Measurements from ENCODE around the gene HTT.
A peak's percentile ranks its signal among the peaks of the same experiment; 100 is the strongest.

HTT gene

DNA sequence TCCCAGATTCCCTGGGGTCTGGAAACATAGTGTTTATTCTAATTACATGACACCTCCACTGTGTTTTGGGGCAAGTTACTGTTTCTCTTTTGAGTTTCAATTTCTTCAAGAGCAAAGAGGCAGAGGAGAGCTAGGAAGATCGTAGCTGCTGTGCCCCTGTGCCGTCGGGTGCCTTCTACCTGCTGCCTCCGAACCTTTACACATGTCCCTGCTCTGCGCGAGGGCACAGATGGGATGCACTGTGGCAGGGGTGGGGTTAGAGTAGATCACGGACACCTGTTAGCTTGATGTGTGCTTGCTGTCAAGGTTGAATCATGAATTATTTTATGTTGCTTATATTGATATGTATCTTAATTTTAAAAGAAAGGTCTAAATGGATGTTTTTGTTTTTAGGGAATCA is 103.4 kb downstream of the HTT start:
- no peak for DNase-seq

DNA sequence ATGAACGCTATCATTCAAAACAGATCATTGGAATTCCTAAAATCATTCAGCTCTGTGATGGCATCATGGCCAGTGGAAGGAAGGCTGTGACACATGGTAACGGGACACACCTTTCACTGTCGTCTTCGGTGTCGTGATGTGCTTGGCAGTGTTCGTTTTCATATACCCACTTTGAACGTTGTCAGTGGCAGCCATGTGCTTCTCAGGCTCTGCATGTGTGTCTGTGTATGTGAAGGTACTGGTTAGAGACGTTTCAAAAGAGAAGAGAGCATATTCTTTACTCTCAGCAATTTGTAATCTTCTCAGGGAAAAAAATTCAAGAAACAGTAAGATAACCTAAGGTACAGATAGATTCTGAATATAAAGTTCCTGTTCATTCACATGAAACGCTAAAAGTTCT is 103.9 kb downstream of the HTT start:
- no peak for DNase-seq

DNA sequence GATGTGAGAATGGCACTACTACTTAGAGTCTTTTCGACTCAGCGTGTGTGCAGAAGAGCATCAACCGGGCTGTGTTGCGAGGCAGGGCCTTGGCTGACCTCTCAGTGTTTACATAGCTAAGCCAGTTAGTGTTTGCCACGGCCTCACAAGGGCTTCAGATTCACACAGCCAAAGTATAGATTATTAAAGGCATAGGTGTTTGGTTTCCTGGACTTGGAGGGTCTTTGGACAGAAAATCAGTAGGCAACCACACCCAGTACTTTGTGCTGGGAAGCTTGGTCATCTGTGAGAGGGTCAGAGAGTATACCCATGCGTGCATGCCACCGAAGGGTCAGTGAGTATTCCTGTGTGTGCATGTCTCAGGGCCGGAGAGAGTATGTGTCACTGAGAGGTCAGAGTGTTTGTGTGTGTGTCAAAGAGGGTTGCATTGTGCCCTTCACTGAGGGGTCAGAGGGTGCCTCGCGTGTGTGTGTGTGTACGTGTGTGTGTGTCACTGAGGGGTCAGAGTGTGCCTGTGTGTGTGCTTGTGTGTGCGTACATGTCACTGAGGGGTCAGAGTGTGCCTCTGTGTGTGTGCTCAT is 104.7 kb downstream of the HTT start:
- no peak for DNase-seq

DNA sequence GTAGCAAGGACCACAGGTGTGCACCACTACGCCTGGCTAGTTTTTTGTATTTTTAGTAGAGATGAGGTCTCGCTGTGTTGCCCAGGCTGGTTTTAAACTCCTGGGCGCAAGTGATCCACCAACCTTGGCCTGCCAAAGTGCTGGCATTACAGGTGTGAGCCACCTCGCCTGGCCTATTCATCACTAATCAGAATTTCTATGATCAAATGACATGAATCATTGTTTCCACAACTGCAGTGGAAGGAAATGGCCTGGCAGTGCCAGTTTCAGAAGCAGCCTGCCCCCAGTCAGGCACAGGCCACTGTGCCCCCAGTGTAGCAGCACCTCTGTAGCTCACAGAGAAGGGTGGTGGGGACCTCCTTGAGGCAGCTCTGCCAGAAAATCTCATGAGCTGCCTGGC is 108.5 kb downstream of the HTT start:
- DNase-seq, result no peak

DNA sequence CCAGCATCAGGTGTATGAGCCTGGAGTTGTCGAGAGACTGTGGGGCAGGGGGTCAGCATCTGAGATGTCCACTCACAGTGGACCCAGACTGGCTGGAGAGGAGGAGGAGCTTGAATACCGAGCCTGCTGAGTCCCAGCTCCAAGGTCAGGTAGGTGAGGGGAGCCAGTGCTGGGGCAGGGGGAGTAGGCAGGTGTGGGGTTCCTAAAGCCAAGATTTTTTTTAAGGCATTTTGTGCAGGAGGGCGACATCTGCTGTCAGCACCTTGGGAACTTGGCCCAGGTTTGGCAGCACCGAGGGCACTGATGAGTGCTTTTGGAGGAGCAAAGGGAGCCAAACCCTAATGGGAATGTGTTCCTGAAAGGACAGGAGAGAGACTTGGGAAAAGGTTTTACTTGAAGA is 110.2 kb downstream of the HTT start:
- DNase-seq, result no peak

DNA sequence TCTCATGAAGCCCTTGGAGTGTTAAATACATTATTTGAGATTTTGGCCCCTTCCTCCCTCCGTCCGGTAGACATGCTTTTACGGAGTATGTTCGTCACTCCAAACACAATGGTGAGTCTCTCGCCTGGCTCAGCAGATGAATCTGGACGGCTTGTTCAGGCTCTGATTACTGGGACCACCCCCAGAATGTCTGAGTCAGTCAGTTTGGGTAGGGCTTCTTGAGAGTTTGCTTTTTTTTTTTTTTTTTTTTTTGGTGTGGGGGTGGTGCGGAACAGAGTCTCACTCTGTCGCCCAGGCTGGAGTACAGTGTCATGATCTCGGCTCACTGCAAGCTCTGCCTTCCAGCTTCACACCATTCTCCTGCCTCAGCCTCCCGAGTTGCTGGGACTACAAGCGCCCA is 112.1 kb downstream of the HTT start:
- no peak for DNase-seq

DNA sequence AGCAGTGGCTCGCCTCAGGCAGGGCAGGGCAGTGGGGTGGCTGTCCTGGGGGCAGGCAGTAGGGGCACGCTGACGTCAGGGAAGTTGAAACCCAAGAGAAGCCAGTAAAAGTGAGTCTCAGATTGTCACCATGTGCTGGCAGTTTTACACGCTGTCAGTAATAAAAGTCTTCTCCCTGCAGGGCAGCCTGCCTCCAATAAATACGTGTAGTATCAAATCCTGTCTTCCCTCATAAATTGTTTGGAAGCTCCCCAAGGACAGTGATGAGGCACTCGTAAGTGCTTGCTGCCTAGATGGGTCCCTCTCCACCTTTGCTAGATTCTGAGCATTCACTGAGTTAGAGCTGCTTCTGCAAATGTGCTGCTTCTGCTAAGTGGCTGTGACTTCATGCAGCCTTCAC is 113.6 kb downstream of the HTT start:
- no peak for DNase-seq

DNA sequence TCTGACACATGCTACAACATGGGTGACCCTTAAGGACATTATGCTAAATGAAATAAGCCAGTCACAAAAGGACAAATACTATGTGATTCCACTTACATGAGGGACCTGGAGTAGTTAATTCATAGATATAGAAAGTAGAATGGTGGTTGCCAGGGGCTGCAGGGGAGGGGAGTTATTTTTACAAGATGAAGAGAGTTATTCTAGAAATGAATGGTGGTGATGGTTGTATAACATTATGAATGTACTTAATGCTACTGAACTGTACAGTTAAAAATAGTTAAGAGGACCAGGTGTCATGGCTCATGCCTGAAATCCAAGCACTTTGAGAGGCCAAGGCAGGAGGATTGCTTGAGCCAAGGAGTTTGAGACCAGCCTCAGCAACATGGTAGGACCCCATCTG is 115.0 kb downstream of the HTT start:
- DNase-seq, result no peak

DNA sequence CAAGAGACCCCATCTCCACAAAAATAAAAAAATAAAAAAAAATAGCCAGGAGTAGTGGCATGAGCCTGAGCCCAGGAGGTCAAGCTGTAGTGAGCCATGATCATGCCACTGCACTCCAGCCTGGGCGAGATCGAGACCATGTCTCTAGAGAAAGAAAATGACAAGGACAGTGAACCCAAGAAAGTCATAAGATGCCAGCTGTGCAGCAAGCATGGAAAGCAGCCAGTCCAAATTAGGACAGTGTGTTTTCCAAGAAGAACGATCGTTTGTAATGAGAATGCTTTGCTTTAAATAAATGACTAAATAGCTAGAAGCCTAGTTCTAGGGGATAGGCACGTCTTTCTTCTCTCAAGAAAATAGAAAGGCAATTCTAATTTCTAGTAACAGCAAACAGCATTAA is 116.1 kb downstream of the HTT start:
- no peak for DNase-seq

DNA sequence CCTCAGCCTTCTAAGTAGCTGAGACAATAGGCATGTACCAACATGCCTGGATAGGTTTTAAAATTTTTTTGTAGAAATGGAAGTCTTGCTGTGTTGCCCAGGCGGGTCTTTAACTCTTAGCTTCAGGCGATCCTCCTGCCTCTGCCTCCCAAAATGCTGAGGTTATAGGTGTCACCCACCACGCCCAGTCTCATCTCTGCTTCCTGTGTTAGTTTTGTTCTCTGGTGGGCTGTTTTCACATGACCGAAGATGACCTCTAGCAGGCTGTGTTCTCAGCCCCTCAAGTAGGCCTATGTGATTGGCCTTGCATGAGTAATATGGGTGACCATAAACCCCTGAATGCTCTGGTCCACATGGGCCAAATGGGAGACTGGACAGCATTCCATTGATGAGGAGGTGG is 117.7 kb downstream of the HTT start:
- DNase-seq, result no peak

DNA sequence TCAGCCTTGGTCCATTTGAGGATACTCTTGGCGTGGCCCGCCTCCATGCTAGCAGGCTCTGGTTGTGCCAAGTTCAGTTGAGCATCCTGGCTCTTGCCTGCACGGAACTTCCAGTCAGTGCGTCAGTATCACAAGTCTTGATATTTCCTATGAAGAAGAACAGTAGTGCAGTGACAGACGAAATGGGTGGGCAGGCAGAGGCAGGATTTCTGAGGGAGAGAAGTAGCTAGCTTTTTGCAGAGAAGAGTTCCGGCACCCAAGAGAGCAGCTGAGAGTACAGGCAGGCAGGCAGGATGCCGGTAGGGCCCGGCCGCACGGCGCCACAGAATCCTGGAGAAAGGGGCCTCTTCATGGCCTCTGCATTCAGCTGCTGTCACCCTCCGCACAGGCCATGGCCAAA is 118.3 kb downstream of the HTT start:
- no peak for DNase-seq

DNA sequence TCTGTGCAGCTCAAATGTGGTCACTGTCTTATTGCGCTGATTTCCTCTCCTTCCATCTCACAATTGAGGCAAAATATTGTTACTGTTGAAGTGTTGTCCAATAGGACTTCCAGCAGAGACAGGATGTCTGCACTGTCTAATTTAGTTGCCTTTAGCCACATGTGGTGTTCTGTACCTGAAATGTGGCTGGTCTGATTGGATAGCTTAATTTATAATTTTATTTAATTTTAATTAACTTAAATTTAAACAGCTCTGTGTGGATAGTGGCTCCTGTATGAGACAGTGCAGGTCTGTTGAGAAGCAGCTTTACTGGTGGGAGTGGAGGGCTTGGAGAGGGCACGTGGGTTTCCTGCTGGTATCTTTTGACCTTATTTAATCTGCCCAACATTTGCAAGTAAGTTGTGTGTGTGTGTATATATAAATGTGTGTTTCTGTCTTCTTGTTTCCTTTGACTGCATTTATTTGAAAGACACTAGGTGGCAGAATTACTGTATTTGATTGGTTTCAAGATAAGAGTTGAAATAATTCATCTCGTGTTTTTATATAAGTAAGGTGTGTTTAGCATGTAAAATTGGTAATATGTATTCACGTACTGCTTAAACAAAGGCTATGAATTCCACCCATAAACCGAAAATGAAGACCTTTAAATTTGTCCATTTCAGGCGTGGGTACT is 119.2 kb downstream of the HTT start:
- DNase-seq, result no peak

DNA sequence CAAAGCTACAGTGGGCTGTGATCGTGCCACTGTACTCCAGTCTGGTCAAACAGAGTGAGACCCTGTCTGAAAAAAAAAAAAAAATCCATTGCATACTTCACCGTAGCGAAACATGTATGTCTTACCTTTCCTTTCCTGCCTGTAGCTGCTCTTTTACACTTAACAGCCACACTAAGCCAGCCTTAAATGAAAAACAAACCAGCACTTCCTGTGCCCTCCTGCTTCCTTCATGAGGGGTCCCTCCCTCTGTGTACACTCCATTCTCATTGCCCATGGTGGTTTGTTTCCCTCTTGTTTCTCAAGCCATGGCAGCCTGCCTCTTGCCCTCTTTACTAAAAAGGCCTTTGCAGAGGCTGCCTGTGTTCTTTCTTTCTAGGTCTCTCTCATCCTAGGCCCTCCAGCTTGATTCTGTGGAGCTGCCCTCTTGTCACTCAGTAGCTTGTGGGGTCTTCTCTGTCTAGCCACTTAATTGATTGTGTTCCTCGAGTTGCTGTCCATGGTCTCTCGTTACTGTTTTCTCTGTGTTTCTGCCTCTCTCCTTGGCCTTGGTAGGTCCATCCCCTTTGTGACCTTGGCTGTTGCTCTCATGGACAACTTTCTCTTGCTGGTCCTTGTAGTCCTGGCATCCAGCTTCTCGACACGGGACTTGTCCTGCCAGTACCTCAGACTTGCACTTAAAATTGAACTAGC is 122.3 kb downstream of the HTT start:
- DNase-seq, result no peak

DNA sequence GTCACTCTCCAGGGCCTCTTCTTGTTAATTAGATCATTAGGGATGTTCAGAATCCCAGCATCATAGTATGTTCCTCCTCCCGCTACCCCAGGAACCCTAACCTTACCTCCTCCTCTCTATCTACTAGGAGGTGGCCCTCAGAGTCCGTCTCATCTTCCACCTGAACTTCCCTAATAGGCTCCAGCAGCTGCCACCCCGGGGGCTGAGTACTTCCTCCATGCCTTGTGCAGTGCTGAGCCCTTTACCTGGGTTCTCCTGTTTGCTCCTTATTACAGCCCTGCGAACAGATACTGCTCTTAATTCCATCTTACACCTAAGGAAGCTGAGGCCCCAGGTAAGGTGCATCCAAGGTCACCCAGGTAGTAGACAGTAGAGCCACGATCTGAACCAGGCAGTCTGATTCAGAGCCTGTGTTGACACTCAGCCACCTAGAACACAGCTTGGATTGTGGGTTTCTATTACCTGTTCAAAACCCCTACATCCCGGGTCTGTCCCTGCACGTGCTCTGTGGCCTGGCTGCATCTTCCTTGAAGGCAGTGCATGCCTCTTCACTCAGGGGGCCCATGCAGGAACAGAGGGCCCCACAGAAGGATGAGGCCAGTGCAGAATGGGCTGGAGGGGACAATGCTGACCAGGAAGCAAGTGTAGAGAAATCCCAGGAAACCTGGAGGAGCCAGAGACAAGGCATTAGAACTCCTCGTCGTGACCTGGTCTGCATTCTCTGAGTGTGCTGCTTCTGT is 123.1 kb downstream of the HTT start:
- no peak for DNase-seq

DNA sequence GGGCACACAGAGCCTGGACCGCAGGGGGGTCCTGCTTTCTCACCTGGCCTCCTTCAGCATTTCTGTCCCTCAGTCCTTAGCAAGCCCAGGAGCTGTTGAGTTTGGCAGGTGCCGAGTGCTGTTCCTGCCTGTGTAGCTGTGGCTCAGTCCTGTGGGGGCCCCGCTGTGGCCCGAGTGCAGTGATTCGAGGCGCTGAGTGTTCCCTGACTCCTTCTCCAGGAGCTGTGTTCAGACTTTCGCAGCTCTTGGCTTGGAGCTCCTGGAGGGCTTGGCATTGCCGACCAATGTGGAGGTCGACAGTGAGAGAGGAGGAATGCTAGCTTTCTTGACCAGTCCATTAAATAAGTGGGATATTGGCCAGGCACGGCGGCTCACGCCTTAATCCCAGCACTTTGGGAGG is 124.4 kb downstream of the HTT start:
- no peak for DNase-seq

DNA sequence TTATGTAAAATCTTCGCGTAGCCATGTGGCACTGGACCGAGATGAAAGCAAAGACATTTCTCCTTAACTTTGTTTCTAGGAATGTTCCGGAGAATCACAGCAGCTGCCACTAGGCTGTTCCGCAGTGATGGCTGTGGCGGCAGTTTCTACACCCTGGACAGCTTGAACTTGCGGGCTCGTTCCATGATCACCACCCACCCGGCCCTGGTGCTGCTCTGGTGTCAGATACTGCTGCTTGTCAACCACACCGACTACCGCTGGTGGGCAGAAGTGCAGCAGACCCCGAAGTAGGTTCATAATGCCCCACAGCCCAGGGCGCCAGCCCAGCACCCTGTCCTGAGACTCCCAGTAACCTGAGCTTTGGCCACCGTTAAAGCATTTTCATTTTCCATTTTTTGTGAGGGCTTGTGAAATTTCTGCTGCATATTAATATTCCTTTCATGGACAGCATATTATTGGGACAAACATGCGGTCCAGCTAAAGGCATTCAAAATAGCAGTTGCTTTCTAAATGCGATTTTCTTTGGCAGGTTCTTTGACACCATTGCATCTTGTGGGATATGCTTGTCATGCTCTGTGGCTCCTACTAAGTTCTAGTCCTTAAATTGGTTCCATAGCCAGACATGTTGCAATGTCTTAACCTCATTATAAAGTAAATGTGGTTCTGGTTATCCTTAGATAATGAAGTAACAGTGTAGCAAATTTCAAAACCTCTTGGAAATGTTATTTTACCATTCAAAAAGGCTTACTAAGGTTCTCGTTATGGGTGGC is 125.4 kb downstream of the HTT start:
- no peak for DNase-seq

DNA sequence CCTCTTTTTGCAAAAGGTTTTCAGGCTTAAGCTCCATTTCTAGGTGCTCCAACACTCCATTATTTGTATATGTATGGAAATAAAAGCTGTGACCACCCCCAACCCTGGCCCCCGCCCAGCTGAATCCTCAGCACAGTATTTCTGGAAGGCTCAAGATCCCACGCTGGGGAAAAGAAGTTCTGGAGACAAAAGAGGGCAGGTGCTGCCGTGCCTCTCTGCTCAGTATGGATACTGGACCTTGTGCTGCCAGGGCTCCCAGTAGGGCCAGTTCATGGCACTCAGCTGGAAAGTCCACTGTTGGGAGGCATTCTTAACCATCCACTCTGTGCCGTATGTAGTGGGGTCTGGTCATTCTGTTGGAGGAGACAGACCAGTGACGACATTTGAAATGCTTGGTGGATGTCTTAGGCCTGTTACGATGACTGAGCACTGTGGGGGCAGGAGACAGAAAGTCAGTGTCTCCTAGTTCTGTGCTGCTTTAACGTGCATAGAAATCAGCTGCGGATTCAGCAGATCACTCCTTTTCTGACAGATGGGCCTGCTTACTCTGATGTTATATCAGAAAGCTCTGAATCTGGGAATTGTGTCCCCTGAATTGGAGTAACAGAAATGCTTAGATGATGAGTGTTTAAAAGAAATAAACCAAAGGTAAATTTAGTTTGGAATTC is 126.1 kb downstream of the HTT start:
- DNase-seq, result no peak

DNA sequence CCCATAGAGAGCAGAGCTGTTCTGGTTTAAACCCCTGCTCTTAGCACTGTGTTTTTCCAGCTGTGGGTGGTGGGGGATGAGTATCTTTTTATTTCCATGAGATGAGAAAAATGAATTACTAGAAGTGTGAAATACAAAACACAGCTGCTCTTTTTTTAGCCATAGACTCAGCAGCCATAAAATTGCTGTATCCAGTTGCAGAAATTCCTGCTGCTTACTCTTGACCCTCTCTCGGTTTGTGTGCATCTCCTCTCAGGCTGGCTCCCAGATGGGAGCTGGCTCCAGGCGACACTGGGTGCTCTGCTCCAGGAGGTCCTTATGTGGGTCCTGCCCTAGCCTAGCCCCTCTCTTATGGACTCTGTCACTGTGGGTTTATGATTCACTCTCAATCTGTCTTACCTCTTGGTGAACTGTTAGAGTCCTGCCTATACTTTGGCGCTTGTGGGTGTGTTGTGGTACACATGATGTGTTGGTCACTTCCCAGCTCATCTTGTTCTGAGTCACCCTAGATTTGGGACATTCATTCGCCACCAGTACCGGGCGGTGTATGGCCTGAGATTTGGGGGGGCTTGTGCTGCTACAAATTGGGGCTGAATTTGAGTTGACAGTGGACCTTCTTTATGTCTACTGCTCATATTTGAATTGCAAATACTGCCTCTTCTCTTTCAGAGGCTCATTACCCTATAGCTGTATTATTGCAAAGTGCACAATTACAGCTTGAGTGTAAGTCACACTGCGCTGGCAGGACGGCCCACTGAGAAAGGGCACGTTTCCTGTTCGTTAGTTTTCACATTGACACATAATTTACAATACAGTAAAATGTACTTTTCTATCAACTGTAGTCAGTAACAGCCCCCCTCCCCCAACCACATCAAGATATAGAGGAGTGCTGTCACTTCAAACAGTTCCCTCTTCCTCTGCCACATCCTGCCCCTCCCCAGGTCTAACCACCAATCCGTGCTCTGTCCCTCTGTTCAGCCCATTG is 127.5 kb downstream of the HTT start:
- DNase-seq, result peak; percentile 77

DNA sequence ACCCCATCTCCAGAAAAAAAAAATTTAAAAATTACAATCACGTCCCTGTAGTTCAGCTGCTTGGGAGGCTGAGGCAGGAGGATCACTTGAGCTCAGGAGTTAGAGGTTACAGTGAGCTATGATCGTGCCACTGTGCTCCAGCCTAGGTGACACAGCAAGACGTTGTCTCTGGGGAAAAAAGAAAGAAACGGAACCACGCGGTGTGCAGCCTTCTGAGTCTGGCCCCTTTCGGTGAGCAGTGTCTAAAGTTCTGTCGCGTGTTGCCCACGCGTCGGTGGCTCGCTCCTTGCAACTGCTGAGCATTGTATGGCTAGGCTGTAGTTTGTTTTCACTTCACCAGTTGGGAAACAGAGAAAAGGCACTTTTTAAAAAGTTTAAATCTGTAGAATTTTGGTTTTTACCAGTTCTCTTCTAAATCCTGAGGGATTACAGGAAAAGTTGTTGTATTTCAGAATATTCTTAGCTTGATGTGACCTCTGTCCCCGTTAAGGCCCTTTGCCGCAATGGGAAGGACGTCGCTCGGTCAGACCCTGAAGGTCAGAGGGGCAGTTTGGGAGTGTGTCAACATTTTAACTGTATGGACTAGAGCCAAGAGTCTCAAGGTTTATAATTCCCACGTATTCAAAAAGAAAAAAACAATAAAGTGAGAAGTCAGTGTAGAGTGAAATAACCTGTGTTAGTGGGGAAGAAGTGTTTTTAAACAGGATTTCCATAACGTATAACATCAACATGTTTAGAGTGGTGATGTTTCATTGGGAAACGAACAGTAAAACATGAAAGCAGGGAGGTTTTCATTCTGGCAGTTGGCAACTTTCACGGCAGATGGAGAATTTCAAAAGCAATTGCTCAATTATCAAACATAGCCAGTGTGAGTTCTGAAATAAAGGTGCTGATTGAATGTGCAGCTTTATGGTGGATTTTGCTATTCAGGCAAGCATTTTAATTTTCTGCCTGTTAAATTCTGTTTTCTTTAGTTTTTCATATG is 128.6 kb downstream of the HTT start:
- peak; percentile 68 for DNase-seq

DNA sequence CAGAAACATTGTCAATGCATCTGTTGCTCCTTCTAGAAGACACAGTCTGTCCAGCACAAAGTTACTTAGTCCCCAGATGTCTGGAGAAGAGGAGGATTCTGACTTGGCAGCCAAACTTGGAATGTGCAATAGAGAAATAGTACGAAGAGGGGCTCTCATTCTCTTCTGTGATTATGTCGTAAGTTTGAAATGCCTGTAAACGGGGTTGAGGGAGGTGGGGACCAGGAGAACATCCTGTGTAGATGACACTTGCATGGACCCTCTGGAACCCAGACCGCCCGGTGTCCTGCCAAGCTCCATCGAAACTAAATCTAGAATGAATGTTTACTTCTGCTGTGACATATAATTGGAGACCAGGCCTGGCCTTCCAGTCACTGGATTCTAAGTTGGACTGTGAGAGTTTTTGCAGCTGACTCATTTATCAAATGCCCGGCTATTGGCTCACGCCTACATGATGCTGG is 129.5 kb downstream of the HTT start:
- no peak for DNase-seq
